KMS-11 (cell line): ENCODE measurements around the gene NES.
A peak's percentile ranks its signal among the peaks of the same experiment; 100 is the strongest.

Source experiments
- H2AFZ ChIP-seq: fragments of 200-600 bp; sonication (generic); 2 replicates; pipeline ENCODE4 v1.6.1; 2016; ENCODE audit warnings: antibody characterized with exemption, mixed run types, low read depth
- H3K27ac ChIP-seq: fragments of 200-600 bp; sonication (generic); 2 replicates; pipeline ENCODE4 v1.6.1; 2016; ENCODE audit warnings: mild to moderate bottlenecking, mixed run types
- H3K27me3 ChIP-seq: fragments of 200-600 bp; sonication (generic); 2 replicates; pipeline ENCODE4 v1.6.1; 2017; ENCODE audit warnings: mild to moderate bottlenecking, low read depth, mixed run types, moderate library complexity; ENCODE audit not compliant: insufficient read depth
- H3K36me3 ChIP-seq: fragments of 200-600 bp; sonication (generic); 2 replicates; pipeline ENCODE4 v1.6.1; 2017; ENCODE audit warnings: mild to moderate bottlenecking, mixed run types; ENCODE audit not compliant: insufficient read depth
- H3K4me1 ChIP-seq: fragments of 200-600 bp; sonication (generic); 2 replicates; pipeline ENCODE4 v1.6.1; 2016; ENCODE audit warnings: mild to moderate bottlenecking, low read depth, mixed run types; ENCODE audit not compliant: poor library complexity, severe bottlenecking
- H3K4me2 ChIP-seq: fragments of 200-600 bp; sonication (generic); 2 replicates; pipeline ENCODE4 v1.7.0; 2016; ENCODE audit warnings: mild to moderate bottlenecking, mixed run types
- H3K4me3 ChIP-seq: fragments of 200-600 bp; sonication (generic); IDR thresholded peaks from 2 replicates; pipeline ENCODE4 v1.6.1; 2017; ENCODE audit warnings: low read depth, low read length, mixed read lengths; ENCODE audit not compliant: insufficient read depth
- H3K79me2 ChIP-seq: fragments of 200-600 bp; sonication (generic); 2 replicates; pipeline ENCODE4 v1.6.1; 2016; ENCODE audit warnings: low read depth, mixed run types; ENCODE audit not compliant: insufficient read depth
- H3K9ac ChIP-seq: fragments of 200-600 bp; sonication (generic); 2 replicates; pipeline ENCODE4 v1.6.1; 2016; ENCODE audit warnings: mild to moderate bottlenecking, mixed run types
- H4K20me1 ChIP-seq: fragments of 200-600 bp; sonication (generic); 2 replicates; pipeline ENCODE4 v1.6.1; 2016; ENCODE audit warnings: mild to moderate bottlenecking, mixed run types; ENCODE audit not compliant: insufficient read depth
- TF ChIP-seq, protein P1 (sequence below): fragments of 200-600 bp; sonication (generic); conservative IDR thresholded peaks from 2 replicates; pipeline ENCODE4 v1.6.1; 2017; ENCODE audit warnings: low read depth, mild to moderate bottlenecking, antibody characterized with exemption, low read length, moderate library complexity, mixed read lengths

NES gene

DNA sequence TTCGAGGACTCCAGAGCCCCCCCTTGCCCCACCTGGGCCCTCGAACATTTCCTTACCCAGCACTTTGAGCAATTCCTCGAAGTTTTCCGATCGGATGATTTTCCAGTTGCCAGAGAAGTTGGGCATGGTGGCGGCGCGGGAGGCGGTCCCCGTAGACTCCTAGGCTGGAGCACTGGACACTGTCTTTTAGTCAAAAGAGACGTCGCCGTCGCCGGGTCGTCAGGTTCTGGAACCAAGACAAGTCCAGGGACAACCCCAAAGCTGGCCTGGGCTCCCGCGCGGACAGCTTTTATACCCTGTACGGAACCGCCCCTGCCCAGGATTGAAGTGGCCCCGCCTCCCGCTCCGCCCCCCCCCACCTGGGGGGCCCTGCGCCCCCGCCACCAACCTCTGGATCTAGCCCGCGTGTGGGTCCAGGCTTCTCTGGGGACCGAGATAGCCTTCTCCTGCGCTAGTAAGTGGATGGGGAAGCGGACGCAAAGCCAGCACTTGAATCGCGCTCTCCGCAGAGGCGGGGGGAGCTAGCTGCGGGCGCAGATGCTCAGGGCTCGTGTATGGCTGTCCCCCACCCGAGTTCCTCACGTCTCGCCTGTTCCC, 28.2 kb upstream of the NES start, which contains the start of gene CRABP2:
Gene CRABP2 (minus strand): TSS at position 263 of the 597 bp plus-strand sequence. CDS start 137 bp downstream, at position 126.
- H3K36me3 ChIP-seq, result no peaks in the 10 kb centered on the region
- no peak within 1 kb of the TSS for H3K27ac ChIP-seq
- H3K79me2 ChIP-seq, result no peaks in the 10 kb centered on the region
- peak within 1 kb of the TSS; percentile 72 for H2AFZ ChIP-seq
- peak within 1 kb of the TSS; percentile 79 for H3K4me2 ChIP-seq
- peak within 1 kb of the TSS; percentile 10; the same call in 1 of the 2 replicates for H3K9ac ChIP-seq
- peak within 1 kb of the TSS; percentile 91 for H3K4me3 ChIP-seq
- H3K4me1 ChIP-seq, result peaks cover 20% of the 10 kb centered on the region
- H3K27me3 ChIP-seq, result peaks cover 92% of the 10 kb centered on the region
- TF ChIP-seq, protein P1, sequence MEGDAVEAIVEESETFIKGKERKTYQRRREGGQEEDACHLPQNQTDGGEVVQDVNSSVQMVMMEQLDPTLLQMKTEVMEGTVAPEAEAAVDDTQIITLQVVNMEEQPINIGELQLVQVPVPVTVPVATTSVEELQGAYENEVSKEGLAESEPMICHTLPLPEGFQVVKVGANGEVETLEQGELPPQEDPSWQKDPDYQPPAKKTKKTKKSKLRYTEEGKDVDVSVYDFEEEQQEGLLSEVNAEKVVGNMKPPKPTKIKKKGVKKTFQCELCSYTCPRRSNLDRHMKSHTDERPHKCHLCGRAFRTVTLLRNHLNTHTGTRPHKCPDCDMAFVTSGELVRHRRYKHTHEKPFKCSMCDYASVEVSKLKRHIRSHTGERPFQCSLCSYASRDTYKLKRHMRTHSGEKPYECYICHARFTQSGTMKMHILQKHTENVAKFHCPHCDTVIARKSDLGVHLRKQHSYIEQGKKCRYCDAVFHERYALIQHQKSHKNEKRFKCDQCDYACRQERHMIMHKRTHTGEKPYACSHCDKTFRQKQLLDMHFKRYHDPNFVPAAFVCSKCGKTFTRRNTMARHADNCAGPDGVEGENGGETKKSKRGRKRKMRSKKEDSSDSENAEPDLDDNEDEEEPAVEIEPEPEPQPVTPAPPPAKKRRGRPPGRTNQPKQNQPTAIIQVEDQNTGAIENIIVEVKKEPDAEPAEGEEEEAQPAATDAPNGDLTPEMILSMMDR, result no peak
- no peaks in the 10 kb centered on the region for H4K20me1 ChIP-seq

- H3K9ac ChIP-seq, result no peak overlapping the region
- no peaks in the 10 kb centered on the region for H3K36me3 ChIP-seq
- H3K4me1 ChIP-seq, result peaks cover 20% of the 10 kb centered on the region
- peaks cover 92% of the 10 kb centered on the region for H3K27me3 ChIP-seq
- no peaks in the 10 kb centered on the region for H4K20me1 ChIP-seq
- H3K79me2 ChIP-seq, result no peaks in the 10 kb centered on the region
- peak overlapping the region; percentile 79 for H3K4me2 ChIP-seq
- TF ChIP-seq, protein P1, result no peak
- peak overlapping the region; percentile 72; the same call in 1 of the 2 replicates for H2AFZ ChIP-seq
- H3K27ac ChIP-seq, result no peak overlapping the region
- peak overlapping the region; percentile 6 for H3K4me3 ChIP-seq
These were observed 27.7 kb upstream of the NES start for GRCh38 chr1:156704930-156705320.

GRCh38 chr1:156704166-156704711, 27.0 kb upstream of the NES start:
- peak overlapping the region; percentile 6 for H3K4me3 ChIP-seq

DNA sequence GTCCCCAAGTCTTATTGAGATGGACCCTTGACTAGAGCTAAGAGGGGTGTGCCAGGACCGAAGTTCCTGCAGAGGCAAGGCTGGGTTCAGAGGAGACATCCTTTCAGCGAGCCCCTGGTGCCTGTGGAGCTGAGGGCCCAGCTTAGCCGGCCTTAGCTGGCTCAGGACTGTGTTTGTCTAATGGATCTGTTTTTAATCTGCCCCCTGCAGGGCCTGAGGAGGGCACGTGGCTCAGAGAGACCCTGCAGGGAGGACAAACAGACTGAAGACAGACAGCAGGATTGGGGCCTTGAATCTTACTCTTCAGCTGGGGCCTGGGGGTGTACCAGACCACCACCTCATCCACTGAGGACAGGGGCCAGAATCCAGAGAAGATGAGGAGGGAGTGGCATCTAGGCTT, 26.5 kb upstream of the NES start:
- Histone ChIP-seq H3K27me3 (peaks cover 100% of the 10 kb centered on the region), H3K9ac (no peak overlapping the region), H2AFZ (no peak overlapping the region), H3K36me3 (no peaks in the 10 kb centered on the region), H3K27ac (no peak overlapping the region), H3K4me1 (peaks cover 20% of the 10 kb centered on the region), H4K20me1 (no peaks in the 10 kb centered on the region), H3K4me2 (no peak overlapping the region), H3K79me2 (no peaks in the 10 kb centered on the region), H3K4me3 (no peak overlapping the region)
- TF ChIP-seq, protein P1, result no peak

More at GRCh38 chr1:156704166-156704711, 27.0 kb upstream of the NES start:
- TF ChIP-seq, protein P1, result no peak; the same call in 1 of the 2 replicates
- H3K79me2 ChIP-seq, result no peaks in the 10 kb centered on the region
- peaks cover 98% of the 10 kb centered on the region for H3K27me3 ChIP-seq
- H3K27ac ChIP-seq, result no peak overlapping the region
- H4K20me1 ChIP-seq, result no peaks in the 10 kb centered on the region
- H3K4me1 ChIP-seq, result peaks cover 20% of the 10 kb centered on the region
- no peak overlapping the region for H3K4me2 ChIP-seq
- H3K9ac ChIP-seq, result no peak overlapping the region
- H2AFZ ChIP-seq, result no peak overlapping the region
- H3K36me3 ChIP-seq, result no peaks in the 10 kb centered on the region
